Astrocyte of the hippocampus (primary cell): Measurements from ENCODE around the gene IFI30.

ENCODE experiments used
- DNase-seq: peaks from one replicate; pipeline ENCODE4 v3.0.0; 2011; ENCODE audit warnings: low read depth, low spot score

Gene IFI30

DNA sequence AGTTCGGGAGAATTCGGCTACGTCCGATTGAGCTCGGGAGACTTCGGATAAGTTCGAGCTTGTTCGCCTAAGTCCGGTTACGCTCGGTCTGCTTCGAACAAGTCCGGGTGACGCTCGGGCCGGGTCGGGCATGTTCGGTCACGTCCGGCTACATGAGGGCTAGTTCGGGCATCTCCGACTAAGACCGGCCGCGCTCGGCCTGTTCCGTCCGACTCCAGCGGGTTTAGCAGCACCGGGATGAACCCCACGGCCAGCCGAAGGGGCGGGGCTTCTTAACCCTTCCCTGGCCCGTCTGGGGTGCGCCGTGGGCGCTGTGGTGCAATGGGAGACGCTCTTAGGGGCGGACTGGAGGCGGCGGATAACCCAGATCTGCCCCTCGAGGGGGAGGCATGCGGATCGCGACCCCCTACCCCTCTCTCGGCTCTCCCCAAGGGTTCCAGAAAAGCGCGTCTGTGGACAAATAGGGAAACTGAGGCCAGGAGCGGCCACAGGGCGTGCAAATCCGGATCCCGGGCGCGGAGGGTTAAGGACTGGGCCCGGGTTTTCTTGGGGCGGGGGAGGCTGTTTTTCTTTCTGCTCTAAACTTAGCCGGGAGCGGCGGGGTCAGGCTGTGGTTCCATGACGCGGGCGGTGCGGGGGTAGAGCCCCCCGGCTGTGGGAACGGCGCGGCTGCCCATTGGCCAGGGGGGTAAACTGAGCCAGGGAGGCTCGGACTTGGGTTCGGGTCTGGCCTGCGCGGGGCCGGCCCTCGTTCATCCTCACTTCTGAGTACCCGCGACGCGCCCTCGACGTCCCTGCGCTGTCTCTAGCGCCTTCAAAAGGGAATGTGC lies 51.1 kb downstream of the IFI30 start:
- DNase-seq = peak; percentile 99

DNA sequence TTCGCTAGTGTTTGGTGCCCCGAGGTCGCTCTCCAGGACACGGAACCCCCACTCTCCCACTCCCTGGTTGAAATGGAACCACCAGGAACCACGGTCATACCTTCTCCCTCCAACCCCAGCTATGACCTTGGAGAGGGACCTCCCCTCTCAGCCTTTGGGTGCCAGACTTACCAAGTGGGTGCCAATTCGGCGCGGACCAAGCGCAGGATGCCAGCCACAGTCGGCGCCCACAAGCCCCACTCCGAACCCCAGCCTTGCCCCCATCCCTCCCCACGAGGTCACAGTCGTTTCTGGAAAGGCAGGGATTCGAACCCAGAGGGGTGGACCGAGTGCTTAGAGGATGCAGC lies 51.7 kb downstream of the IFI30 start:
- DNase-seq = peak; percentile 15

DNA sequence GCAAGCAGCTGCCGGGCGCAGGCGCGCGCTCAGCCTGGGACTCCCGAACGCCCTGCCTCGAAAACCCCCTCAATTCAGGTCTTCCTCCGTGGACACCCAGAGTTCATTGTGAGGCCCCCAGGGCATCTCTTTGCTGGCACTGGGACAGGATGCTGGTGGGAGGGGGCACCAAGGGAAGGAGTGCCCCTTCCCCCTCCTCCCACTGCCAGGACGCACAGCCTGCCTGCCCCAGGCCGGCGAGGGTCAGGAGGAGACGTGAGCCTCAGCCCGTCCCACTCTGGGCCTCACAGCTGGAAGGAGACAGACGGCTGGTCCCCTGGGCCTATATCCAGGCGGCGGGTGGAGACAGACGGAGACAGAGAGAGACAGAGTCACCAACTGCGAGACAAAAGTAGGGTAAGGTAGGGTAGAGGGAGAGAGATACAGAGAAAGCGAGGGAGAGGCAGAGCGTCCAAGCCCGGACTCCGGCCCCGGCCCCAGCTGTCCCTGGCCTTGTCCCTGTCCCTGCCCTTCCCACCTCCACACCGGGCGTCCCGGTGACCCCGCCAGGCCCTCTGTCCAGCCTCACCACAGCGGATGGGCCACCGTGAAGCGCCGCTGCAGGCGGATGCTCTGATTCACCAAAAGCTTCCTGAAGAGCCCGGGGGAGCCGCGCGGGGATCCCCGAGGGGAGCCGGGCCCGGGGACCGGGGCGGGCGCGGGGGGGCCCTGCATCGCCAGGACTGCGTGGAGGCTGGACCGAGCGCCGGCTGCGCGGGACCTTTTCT lies 52.3 kb downstream of the IFI30 start, which contains the start of gene PDE4C:
TSS of gene PDE4C (minus strand) at position 737 of the 767 bp plus-strand sequence. CDS start at position 714, 23 bp downstream.
- peak; percentile 15 for DNase-seq

DNA sequence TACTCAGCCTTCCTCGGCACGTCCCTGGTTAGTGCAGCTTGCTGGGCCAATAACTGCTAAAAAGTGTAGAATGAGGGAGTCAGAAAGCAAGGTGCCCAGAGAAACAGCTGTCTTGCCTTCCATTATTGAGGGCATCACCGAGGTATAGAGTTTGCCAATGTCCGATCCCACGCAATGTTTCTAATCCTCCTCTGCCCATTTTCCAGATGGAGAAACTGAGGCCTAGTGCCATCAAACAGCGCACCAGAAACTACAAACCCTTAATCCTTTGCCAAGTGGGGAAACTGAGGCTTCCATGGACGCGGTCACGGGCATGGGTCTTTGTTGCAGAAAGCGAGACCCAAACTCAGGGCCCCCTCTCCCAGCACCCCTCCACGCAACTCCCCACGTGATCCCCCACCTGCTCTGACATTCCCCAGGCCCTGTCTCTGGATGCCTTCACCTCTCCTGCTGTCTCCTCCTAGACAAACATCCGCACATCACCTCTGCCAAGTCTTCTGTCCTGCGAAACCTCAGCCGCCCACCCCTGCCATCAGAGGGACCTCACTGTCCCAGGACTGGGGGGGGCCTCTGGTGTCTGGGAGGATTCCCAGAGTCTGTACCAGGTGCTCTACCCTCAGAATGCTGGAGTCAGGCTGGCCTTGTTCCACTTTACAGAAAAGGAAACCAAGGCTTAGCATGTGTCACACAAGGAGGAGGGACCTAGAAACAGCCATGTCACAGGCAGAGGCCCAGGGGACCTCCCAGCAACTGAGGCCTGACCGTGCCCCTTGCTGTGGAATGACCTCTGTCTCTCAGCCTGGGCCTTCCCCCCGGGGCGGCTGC lies 53.6 kb downstream of the IFI30 start:
- DNase-seq = no peak
